ENCODE measurements around the gene CYBA. TPM values are rescaled to one million over a fixed set of nuclear protein-coding genes. Genes with fewer than 3 reads are reported as not detected.
A peak's percentile ranks its signal among the peaks of the same experiment; 100 is the strongest.

CYBA gene
- total and polyA plus RNA-seq, 2 of the 13 experiments (the other 11 are each of a cell fraction or from before 2014, with no cell fraction given): 196 to 250 TPM

GRCh38 chr16:88680554-88681083 is 29.8 kb upstream of the CYBA start (continued):
- TF ChIP-seq ATF6 (CRISPR knock-in tag; conservative IDR thresholded peaks at IDR 0.05) (no peak), NCOR1 (IDR thresholded peaks at IDR 0.05; ENCODE audit: borderline replicate concordance, low read length) (peak; percentile 37), ZMYM3 (CRISPR knock-in tag; IDR thresholded peaks at IDR 0.05) (peak; percentile 16; the same call in 1 of the 2 replicates), PLRG1 (conservative IDR thresholded peaks at IDR 0.05) (no peak), U2AF1 (optimal IDR thresholded peaks at IDR 0.05; ENCODE audit: low read depth, low read length) (no peak), GMEB1 (CRISPR knock-in tag; IDR thresholded peaks at IDR 0.05; ENCODE audit: borderline replicate concordance) (no peak), PHF21A (CRISPR knock-in tag; IDR thresholded peaks at IDR 0.05) (0 out of 2 replicates have a peak, but pooled peaks have one; percentile 25), KDM6A (CRISPR knock-in tag; IDR thresholded peaks at IDR 0.05; ENCODE audit: low read depth) (no peak), GLMP (CRISPR knock-in tag; IDR thresholded peaks at IDR 0.05; ENCODE audit: borderline replicate concordance) (no peak), ZNF292 (CRISPR knock-in tag; IDR thresholded peaks at IDR 0.05; ENCODE audit: borderline replicate concordance, low read depth) (no peak), ZNF616 (CRISPR knock-in tag; IDR thresholded peaks at IDR 0.05; ENCODE audit: low read depth) (no peak), ZNF770 (CRISPR knock-in tag; IDR thresholded peaks at IDR 0.05) (peak; percentile 89), ZNF451 (CRISPR knock-in tag; IDR thresholded peaks at IDR 0.05) (no peak), HINFP (CRISPR knock-in tag; IDR thresholded peaks at IDR 0.05; ENCODE audit: low read depth) (0 out of 2 replicates have a peak, but pooled peaks have one; percentile 49), ZUFSP (CRISPR knock-in tag; IDR thresholded peaks at IDR 0.05; ENCODE audit: borderline replicate concordance) (no peak), DPF2 (CRISPR knock-in tag; IDR thresholded peaks at IDR 0.05; ENCODE audit: borderline replicate concordance, low read depth) (no peak)
